ENCODE measurements around the gene CD3E. TPM values are rescaled to one million over a fixed set of nuclear protein-coding genes. Genes with fewer than 3 reads are reported as not detected.

Gene CD3E
- total RNA-seq, 1 experiment from 2014 or later = 0.51 TPM

GRCh38 chr11:118313242-118313641 lies 8.7 kb downstream of the CD3E start:
- in situ Hi-C loops (cut with HindIII; ENCODE audit: low pct_unique_long_range_greater_than_20kb, low sequenced_read_pairs) = no loop called here
- H3K4me1 ChIP-seq (ENCODE audit: control insufficient read depth, insufficient read depth, low read length) = peaks cover 8% of the 10 kb centered on the region
- H3K36me3 ChIP-seq (ENCODE audit: control insufficient read depth, insufficient read depth, low read length) = no peaks in the 10 kb centered on the region
- TF ChIP-seq, protein P1, sequence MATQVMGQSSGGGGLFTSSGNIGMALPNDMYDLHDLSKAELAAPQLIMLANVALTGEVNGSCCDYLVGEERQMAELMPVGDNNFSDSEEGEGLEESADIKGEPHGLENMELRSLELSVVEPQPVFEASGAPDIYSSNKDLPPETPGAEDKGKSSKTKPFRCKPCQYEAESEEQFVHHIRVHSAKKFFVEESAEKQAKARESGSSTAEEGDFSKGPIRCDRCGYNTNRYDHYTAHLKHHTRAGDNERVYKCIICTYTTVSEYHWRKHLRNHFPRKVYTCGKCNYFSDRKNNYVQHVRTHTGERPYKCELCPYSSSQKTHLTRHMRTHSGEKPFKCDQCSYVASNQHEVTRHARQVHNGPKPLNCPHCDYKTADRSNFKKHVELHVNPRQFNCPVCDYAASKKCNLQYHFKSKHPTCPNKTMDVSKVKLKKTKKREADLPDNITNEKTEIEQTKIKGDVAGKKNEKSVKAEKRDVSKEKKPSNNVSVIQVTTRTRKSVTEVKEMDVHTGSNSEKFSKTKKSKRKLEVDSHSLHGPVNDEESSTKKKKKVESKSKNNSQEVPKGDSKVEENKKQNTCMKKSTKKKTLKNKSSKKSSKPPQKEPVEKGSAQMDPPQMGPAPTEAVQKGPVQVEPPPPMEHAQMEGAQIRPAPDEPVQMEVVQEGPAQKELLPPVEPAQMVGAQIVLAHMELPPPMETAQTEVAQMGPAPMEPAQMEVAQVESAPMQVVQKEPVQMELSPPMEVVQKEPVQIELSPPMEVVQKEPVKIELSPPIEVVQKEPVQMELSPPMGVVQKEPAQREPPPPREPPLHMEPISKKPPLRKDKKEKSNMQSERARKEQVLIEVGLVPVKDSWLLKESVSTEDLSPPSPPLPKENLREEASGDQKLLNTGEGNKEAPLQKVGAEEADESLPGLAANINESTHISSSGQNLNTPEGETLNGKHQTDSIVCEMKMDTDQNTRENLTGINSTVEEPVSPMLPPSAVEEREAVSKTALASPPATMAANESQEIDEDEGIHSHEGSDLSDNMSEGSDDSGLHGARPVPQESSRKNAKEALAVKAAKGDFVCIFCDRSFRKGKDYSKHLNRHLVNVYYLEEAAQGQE (IDR thresholded peaks at IDR 0.05; ENCODE audit: insufficient read depth in 1 of 2, low read depth in 2 of 2, low read length in 1 of 2) = no peak
- TF ChIP-seq, protein P2, sequence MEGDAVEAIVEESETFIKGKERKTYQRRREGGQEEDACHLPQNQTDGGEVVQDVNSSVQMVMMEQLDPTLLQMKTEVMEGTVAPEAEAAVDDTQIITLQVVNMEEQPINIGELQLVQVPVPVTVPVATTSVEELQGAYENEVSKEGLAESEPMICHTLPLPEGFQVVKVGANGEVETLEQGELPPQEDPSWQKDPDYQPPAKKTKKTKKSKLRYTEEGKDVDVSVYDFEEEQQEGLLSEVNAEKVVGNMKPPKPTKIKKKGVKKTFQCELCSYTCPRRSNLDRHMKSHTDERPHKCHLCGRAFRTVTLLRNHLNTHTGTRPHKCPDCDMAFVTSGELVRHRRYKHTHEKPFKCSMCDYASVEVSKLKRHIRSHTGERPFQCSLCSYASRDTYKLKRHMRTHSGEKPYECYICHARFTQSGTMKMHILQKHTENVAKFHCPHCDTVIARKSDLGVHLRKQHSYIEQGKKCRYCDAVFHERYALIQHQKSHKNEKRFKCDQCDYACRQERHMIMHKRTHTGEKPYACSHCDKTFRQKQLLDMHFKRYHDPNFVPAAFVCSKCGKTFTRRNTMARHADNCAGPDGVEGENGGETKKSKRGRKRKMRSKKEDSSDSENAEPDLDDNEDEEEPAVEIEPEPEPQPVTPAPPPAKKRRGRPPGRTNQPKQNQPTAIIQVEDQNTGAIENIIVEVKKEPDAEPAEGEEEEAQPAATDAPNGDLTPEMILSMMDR (IDR thresholded peaks at IDR 0.05) = no peak
- TF ChIP-seq SIN3A (IDR thresholded peaks at IDR 0.05; ENCODE audit: borderline replicate concordance, insufficient read depth, low read depth, low read length) (no peak), POLR2AphosphoS5 (IDR thresholded peaks at IDR 0.05; ENCODE audit: low read depth, low read length) (no peak), TCF7L2 (IDR thresholded peaks at IDR 0.05; ENCODE audit: low read depth, low read length) (no peak)
- DNase-seq (ENCODE audit: low read depth, low spot score) (no peak), ATAC-seq (no peak)
- BruUV-seq (replicated peaks) = no TSS peak
- H3K9me3 ChIP-seq (ENCODE audit: control insufficient read depth, insufficient read depth, low read depth, low read length) = no peaks in the 10 kb centered on the region
- intact Hi-C loops (cut with micrococcal nuclease; ENCODE audit: unreplicated experiment) = no loop called here
- ChIA-PET CTCF (no interaction called here), POLR2A (no interaction called here)
- no peak overlapping the region for H3K27ac ChIP-seq (ENCODE audit: low read length)
- peaks cover 18% of the 10 kb centered on the region for H3K27me3 ChIP-seq (ENCODE audit: control insufficient read depth, insufficient read depth, low read length)
- no peak overlapping the region for H3K4me3 ChIP-seq (ENCODE audit: low read depth in 2 of 2, low read length in 2 of 2)

DNA sequence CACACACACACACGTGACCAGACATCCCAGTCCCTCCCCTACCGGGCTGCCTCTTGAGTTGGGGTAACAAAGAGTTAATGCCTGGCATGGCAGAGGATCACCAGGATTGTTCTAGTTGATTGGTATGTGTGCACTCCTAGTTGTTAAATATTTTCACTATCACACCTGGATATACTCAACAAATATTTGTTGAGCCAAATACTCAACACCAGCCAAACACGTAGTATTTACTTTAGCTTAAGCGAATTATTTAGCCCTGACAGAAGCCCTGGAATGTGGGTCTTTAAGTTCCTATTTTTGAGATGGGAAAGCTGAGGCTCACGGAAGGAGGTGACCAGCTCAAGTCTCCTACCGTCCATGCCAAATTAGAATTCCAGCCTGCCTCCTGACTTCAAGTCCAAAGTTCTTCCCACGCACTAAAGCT lies 10.5 kb downstream of the CD3E start:
- BruUV-seq (replicated peaks) = no TSS peak
- ChIA-PET POLR2A (no interaction called here), CTCF (no interaction called here)
- H3K27me3 ChIP-seq (ENCODE audit: control insufficient read depth, insufficient read depth, low read length) = peaks cover 16% of the 10 kb centered on the region
- no peak overlapping the region for H3K27ac ChIP-seq (ENCODE audit: low read length)
- H3K4me3 ChIP-seq (ENCODE audit: low read depth in 2 of 2, low read length in 2 of 2) = no peak overlapping the region
- in situ Hi-C loops (cut with HindIII; ENCODE audit: low pct_unique_long_range_greater_than_20kb, low sequenced_read_pairs) = no loop called here
- H3K4me1 ChIP-seq (ENCODE audit: control insufficient read depth, insufficient read depth, low read length) = peaks cover 8% of the 10 kb centered on the region
- intact Hi-C loops (cut with micrococcal nuclease; ENCODE audit: unreplicated experiment) = no loop called here
- no peak for TF ChIP-seq SIN3A (IDR thresholded peaks at IDR 0.05; ENCODE audit: borderline replicate concordance, insufficient read depth, low read depth, low read length)
- no peak for TF ChIP-seq POLR2AphosphoS5 (IDR thresholded peaks at IDR 0.05; ENCODE audit: low read depth, low read length)
- no peaks in the 10 kb centered on the region for H3K9me3 ChIP-seq (ENCODE audit: control insufficient read depth, insufficient read depth, low read depth, low read length)
- ATAC-seq (no peak), DNase-seq (ENCODE audit: low read depth, low spot score) (no peak)
- no peaks in the 10 kb centered on the region for H3K36me3 ChIP-seq (ENCODE audit: control insufficient read depth, insufficient read depth, low read length)

GRCh38 chr11:118318124-118318523 lies 13.6 kb downstream of the CD3E start:
- POLR2A ChIA-PET = interaction anchor here (0.5 kb wide), 1 partner anchor 9 kb away, joined by 3 read pairs; no protein-coding TSS in a partner anchor
- in situ Hi-C loops (cut with HindIII; ENCODE audit: low pct_unique_long_range_greater_than_20kb, low sequenced_read_pairs) = no loop called here

More at GRCh38 chr11:118318124-118318523, 13.6 kb downstream of the CD3E start:
- no peak for ATAC-seq
- Histone ChIP-seq H3K4me1 (ENCODE audit: control insufficient read depth, insufficient read depth, low read length) (peaks cover 8% of the 10 kb centered on the region), H3K27ac (ENCODE audit: low read length) (no peak overlapping the region), H3K36me3 (ENCODE audit: control insufficient read depth, insufficient read depth, low read length) (no peaks in the 10 kb centered on the region), H3K4me3 (ENCODE audit: low read depth in 2 of 2, low read length in 2 of 2) (no peak overlapping the region), H3K27me3 (ENCODE audit: control insufficient read depth, insufficient read depth, low read length) (peaks cover under 1% of the 10 kb centered on the region; the same call in 1 of the 2 replicates), H3K9me3 (ENCODE audit: control insufficient read depth, insufficient read depth, low read depth, low read length) (no peaks in the 10 kb centered on the region)
- CTCF ChIA-PET = interaction anchor here (0.6 kb wide), 2 partner anchors 23 to 107 kb away, joined by 3 to 10 read pairs; no protein-coding TSS in a partner anchor
- BruUV-seq (replicated peaks) = no TSS peak
- no peak for DNase-seq (ENCODE audit: low read depth, low spot score)
- intact Hi-C loops (cut with micrococcal nuclease; ENCODE audit: unreplicated experiment) = no loop called here
- TF ChIP-seq TCF7L2 (IDR thresholded peaks at IDR 0.05; ENCODE audit: low read depth, low read length) (no peak), POLR2AphosphoS5 (IDR thresholded peaks at IDR 0.05; ENCODE audit: low read depth, low read length) (no peak), SIN3A (IDR thresholded peaks at IDR 0.05; ENCODE audit: borderline replicate concordance, insufficient read depth, low read depth, low read length) (no peak)
- TF ChIP-seq, protein P2 (IDR thresholded peaks at IDR 0.05) = no peak
- TF ChIP-seq, protein P1 (IDR thresholded peaks at IDR 0.05; ENCODE audit: insufficient read depth in 1 of 2, low read depth in 2 of 2, low read length in 1 of 2) = no peak

Data from Panc1 (cell line).